NCI-H69 (cell line): ENCODE results near the gene ZNF593.

ENCODE experiments used
- DNase-seq: peaks from one replicate; lab custom pipeline; 2025; lab: John Stamatoyannopoulos, UW

Gene ZNF593

DNA sequence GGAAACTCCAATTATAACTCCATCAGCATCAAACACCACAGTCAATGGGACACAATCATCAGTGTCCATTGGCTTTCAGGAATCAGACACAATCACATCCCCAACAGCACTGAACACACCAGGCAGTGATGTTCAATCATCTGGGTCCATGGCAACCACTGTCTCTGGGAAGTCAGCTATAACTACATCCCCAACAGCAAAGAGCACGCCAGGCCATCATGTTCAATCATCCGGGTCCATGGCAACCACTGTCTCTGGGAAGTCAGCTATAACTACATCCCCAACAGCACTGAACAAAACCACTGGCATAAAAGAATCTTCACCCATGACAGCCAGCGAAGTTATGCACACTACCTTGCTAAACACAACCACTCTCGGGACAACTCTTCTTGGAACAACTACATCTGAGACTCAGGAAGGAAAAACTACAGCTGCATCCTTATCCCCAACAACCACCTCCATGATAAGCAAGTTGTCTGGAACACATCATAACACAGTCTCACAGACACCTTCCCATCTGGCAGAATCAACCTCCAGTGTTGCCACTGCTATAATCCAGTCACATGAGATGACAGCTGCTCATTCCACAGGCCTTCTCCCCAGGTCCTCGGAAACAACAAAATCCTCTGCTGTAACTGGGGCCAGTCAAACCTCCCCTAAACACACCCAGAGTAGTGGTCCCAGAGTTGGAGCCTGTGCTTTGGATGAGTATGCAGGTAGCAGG is 40.6 kb downstream of the ZNF593 start:
- no peak for DNase-seq

DNA sequence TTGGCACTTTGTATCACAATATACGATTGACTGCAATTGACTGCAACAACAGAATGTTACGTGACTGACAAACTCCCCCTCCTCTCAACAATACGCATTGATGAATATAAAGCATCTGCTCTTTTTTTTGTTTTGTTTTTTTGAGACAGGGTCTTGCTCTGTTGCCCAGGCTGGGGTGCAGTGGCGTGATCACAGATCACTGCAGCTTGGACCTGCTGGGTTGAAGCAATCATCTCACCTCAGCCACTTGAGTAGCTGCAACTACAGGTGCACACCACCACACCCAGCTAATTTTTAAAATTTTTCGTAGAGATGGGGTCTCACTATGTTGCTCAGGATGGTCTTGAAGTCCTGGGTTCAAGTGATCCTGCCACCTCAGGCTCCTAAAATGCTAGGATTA is 43.0 kb downstream of the ZNF593 start:
- no peak for DNase-seq

DNA sequence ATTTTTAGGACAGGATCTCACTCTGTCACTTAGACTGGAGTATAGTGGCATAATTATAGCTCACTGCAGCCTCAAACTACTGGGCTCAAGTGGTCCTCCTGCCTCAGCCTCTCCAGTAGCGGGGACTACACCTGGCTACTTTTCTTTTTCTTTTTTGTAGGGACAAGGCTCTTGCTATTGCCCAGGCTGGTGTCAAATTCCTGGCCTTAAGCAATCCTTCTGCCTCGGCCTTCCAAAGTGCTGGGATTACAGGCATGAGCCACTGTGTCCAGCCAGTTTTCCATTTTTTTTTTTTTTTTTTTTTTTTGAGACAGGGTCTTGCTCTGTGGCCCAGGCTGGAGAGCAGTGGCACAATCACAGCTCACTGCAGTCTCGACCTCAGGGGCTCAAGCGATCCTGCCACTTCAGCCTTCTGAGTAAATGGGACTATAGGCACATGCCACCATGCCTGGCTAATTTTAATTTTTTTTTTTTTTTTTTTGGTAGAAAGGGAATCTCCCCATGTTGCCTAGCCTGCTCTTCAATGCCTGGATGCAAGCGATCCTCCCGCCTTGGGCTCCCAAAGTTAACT is 43.7 kb downstream of the ZNF593 start:
- DNase-seq, result no peak

DNA sequence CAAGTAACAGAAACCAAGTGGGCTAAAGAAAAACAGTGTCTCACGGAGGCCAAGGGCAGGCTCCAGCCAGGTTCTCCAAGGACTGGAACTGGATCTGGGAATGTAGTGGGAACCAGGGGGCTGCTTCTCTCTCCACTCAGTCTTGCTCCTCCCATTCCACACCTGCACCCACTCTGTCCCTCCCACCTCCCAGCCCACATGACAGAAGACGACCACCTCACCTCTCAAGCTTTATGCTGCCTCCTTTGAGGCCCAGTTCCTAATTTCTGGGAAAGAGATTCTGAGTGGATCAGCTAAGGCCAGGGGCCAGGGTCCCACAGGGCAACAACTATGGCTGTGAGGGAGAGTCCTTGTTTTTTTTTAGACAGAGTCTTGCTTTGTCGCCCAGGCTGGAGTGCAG is 45.5 kb downstream of the ZNF593 start:
- no peak for DNase-seq

DNA sequence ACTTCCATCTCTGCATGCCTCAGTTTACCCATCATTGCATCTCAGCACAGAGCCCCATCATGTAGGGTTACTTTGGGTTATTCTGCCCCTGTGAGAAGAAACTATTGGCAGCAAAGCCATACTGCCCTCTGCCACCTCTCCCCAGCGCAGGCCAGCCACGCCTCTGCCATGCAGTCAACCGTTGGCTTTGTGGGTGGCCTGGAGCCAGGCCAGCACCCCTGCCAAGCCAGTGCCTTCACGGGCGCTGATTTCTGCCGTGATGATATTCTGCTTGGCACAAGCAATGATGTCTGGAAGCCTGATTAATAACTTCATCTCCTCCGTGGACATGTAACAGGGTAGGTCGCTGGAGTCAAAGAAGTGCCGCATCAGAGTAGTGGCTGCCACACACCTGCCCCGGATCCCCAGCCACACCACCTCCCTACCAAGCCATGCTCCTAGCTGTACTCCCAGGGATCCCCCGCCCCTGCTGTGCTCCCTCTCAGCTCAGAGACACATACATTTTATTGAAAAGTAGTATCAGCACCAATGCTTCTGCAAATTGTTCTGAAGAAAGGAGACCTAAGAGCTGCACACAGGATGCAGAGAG is 49.3 kb downstream of the ZNF593 start:
- peak; percentile 71 for DNase-seq
